B cell (primary cell): ENCODE results near the gene PAQR7. TPM values are rescaled to one million over a fixed set of nuclear protein-coding genes. Genes with fewer than 3 reads are reported as not detected.

Experiments used
- ATAC-seq: fragments of 200-7000 bp; cut with Tn5 transposase; one replicate; pipeline ENCODE4 v1.10.0; 2021; ENCODE audit warnings: low read depth, mild to moderate bottlenecking, moderate number of reproducible peaks, moderate library complexity
- CTCF ChIA-PET: fragments of 350-600 bp; sonication (Branson Sonifier 250); formaldehyde crosslinking; loops from one replicate; lab custom pipeline; 2021; ENCODE audit warnings: antibody characterized with exemption, inconsistent platforms; lab: Charles Lee
- POLR2A ChIA-PET: fragments of 350-600 bp; sonication (Branson Sonifier 250); formaldehyde crosslinking; loops from one replicate; lab custom pipeline; 2021; ENCODE audit warnings: antibody characterized with exemption; lab: Charles Lee
- DNase-seq: peaks from one replicate; pipeline ENCODE4 v3.0.0; 2013
- H2AFZ ChIP-seq: 2 replicates; pipeline ENCODE4 v1.6.1; 2012; ENCODE audit warnings: mild to moderate bottlenecking, low read depth, low read length; ENCODE audit not compliant: insufficient read depth, poor library complexity, severe bottlenecking
- H3K27ac ChIP-seq, 2 donors: 1 replicate in 1 of 2; 2 replicates in 1 of 2; pipeline ENCODE4 v1.5.1; 2012 to 2013; ENCODE audit warnings: low read length in 2 of 2, mild to moderate bottlenecking in 2 of 2, moderate library complexity in 1 of 2
- H3K27me3 ChIP-seq, 4 experiments: fragments of 200-600 bp in 1 of 4; sonication (generic) in 1 of 4; replicated peaks in 1 of 4; 1 replicate in 2 of 4; 2 replicates in 2 of 4; pipeline versions ENCODE4 v1.6.1 to v1.7.0; 2013 to 2016; ENCODE audit warnings: low read length in 3 of 4, mild to moderate bottlenecking in 2 of 4, mixed read lengths in 1 of 4, moderate library complexity in 1 of 4; ENCODE audit not compliant: insufficient read depth in 4 of 4, control insufficient read depth in 3 of 4; ENCODE audit errors: control extremely low read depth in 1 of 4
- H3K36me3 ChIP-seq, 2 experiments: replicated peaks in 1 of 2; 1 replicate in 1 of 2; 2 replicates in 1 of 2; pipeline versions ENCODE4 v1.6.1 to v1.7.1; 2013; ENCODE audit warnings: low read length in 1 of 2; ENCODE audit not compliant: insufficient read depth in 2 of 2, control insufficient read depth in 1 of 2; ENCODE audit errors: control extremely low read depth in 1 of 2, extremely low read depth in 1 of 2
- H3K4me1 ChIP-seq, 2 donors: fragments of 200-600 bp in 1 of 2; sonication (generic) in 1 of 2; 1 replicate in 1 of 2; 2 replicates in 1 of 2; pipeline versions ENCODE4 v1.5.1 to v1.6.1; 2013 to 2017; ENCODE audit warnings: low read length in 2 of 2; ENCODE audit not compliant: control insufficient read depth in 2 of 2, insufficient read depth in 2 of 2
- H3K4me2 ChIP-seq: replicated peaks from 2 replicates; pipeline ENCODE3; 2012; ENCODE audit warnings: mild to moderate bottlenecking, low read depth, low read length; ENCODE audit not compliant: poor library complexity, severe bottlenecking
- H3K4me3 ChIP-seq, 5 experiments: fragments of 200-600 bp in 1 of 5; sonication (generic) in 1 of 5; 1 replicate in 3 of 5; 2 replicates in 2 of 5; pipeline versions ENCODE4 v1.5.1 to v1.7.0; 2011 to 2016; ENCODE audit warnings: low read length in 4 of 5, mild to moderate bottlenecking in 4 of 5, low read depth in 2 of 5, control low read depth in 1 of 5, moderate library complexity in 1 of 5; ENCODE audit not compliant: insufficient read depth in 1 of 5; ENCODE audit errors: control extremely low read depth in 1 of 5, extremely low read depth in 1 of 5
- H3K79me2 ChIP-seq: fragments of 200-600 bp; sonication (generic); one replicate; pipeline ENCODE4 v1.6.0; 2016; ENCODE audit warnings: low read length; ENCODE audit not compliant: control insufficient read depth, insufficient read depth
- H3K9ac ChIP-seq: fragments of 200-600 bp; sonication (generic); 2 replicates; pipeline ENCODE4 v1.6.1; 2017; ENCODE audit warnings: mild to moderate bottlenecking, low read length, moderate library complexity
- H3K9me3 ChIP-seq, 3 donors: one replicate each; pipeline versions ENCODE4 v1.6.1 to v1.7.1; 2013; ENCODE audit warnings: low read length in 2 of 3; ENCODE audit not compliant: control insufficient read depth in 2 of 3, insufficient read depth in 1 of 3; ENCODE audit errors: control extremely low read depth in 1 of 3
- H4K20me1 ChIP-seq: 2 replicates; pipeline ENCODE4 v1.6.0; 2012; ENCODE audit warnings: mild to moderate bottlenecking, low read length; ENCODE audit not compliant: insufficient read depth, control insufficient read depth, poor library complexity, severe bottlenecking
- H3K27ac Mint-ChIP-seq: one replicate; pipeline ENCODE4 v1.8.0; 2021; ENCODE audit warnings: mixed read lengths
- H3K27me3 Mint-ChIP-seq: one replicate; pipeline ENCODE4 v1.8.0; 2021; ENCODE audit warnings: mixed read lengths
- H3K4me1 Mint-ChIP-seq: one replicate; pipeline ENCODE4 v1.8.0; 2021; ENCODE audit warnings: mixed read lengths
- H3K4me3 Mint-ChIP-seq: one replicate; pipeline ENCODE4 v1.8.0; 2021; ENCODE audit warnings: mixed read lengths
- H3K9me3 Mint-ChIP-seq: one replicate; pipeline ENCODE4 v1.8.0; 2022; ENCODE audit warnings: mixed read lengths; ENCODE audit not compliant: insufficient read depth
- EZH2 ChIP-seq: IDR thresholded peaks from 2 replicates; pipeline ENCODE4 v1.6.1; 2012; ENCODE audit warnings: borderline replicate concordance, low read depth, mild to moderate bottlenecking, moderate library complexity, low read length; ENCODE audit not compliant: insufficient read depth, poor library complexity, severe bottlenecking
- WGBS: methylation state at CpG from one replicate; pipeline ENCODE4 v1.1.5; 2013; ENCODE audit warnings: missing lambda C conversion rate; ENCODE audit not compliant: insufficient coverage; 5-methylcytosine and 5-hydroxymethylcytosine counted together
- intact Hi-C: fragments of 100-400 bp; cut with micrococcal nuclease; formaldehyde crosslinking; loops from one replicate; pipeline ENCODE4 v1.10.0; 2022
- polyA plus RNA-seq: library from polyadenylated mRNA; depleted of rRNA; stranded (reverse); fragments of >200 nt; gene quantifications from 2 replicates; pipeline ENCODE4 v1.2.3, GENCODE V29; 2012
- total RNA-seq, 2 donors: library from RNA; stranded (reverse); fragments of 120-200 nt in 1 of 2; gene quantifications; 1 replicate in 1 of 2; 2 replicates in 1 of 2; pipeline versions ENCODE4 v1.2.3 to v1.2.4, GENCODE V29; 2013 to 2022
- TF ChIP-seq, protein P1 (sequence below): fragments of 200-600 bp; IDR thresholded peaks from one replicate; pipeline ENCODE4 v1.8.0; 2022; ENCODE audit warnings: antibody characterized with exemption, mild to moderate bottlenecking

Gene PAQR7
- total and polyA plus RNA-seq, 2 donors (not counting 1 experiment from before 2014, with no cell fraction given): 4.2 to 5.5 TPM

DNA sequence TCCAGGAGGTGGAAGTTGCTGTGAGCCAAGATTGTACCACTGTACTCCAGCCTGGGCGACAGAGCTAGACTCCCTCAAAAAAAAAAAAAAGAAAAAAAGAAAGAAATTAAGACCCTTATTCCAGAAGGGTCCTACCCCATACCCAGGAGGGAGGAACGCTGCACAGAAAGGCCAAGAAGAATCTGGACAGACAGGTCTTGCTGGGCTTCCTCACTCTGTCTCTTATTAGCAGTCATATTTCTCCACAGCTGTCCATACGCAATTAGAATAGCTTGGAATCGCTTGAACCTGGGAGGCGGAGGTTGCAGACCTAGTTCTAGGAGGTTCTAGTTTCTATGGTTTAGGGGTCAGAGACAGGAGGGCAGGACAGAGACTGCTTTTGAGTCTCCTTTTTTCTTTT lies 3.2 kb upstream of the PAQR7 start:
- ATAC-seq: no peak
- H3K9me3 ChIP-seq: no peaks in the 10 kb centered on the region
- no peak for DNase-seq
- POLR2A ChIA-PET: interaction anchor here (0.6 kb wide), 1 partner anchor 1188 kb away, joined by 3 read pairs; no protein-coding TSS in a partner anchor
- H3K27ac Mint-ChIP-seq: no peak overlapping the region
- H3K9me3 Mint-ChIP-seq: no peaks in the 10 kb centered on the region
- 100% methylated on average over 1 of the region's 5 CpGs for WGBS
- no peak overlapping the region for H3K4me2 ChIP-seq
- H3K79me2 ChIP-seq: no peaks in the 10 kb centered on the region
- H3K4me1 Mint-ChIP-seq: peaks cover 9% of the 10 kb centered on the region
- no peaks in the 10 kb centered on the region for H3K36me3 ChIP-seq
- CTCF ChIA-PET: interaction anchor here (0.6 kb wide), 1 partner anchor 98 kb away, joined by 4 read pairs; no protein-coding TSS in a partner anchor
- H3K27me3 ChIP-seq: no peaks in the 10 kb centered on the region
- H3K9ac ChIP-seq: no peak overlapping the region
- H3K4me3 ChIP-seq: no peak overlapping the region
- H3K4me3 Mint-ChIP-seq: no peak overlapping the region
- TF ChIP-seq, protein P1, sequence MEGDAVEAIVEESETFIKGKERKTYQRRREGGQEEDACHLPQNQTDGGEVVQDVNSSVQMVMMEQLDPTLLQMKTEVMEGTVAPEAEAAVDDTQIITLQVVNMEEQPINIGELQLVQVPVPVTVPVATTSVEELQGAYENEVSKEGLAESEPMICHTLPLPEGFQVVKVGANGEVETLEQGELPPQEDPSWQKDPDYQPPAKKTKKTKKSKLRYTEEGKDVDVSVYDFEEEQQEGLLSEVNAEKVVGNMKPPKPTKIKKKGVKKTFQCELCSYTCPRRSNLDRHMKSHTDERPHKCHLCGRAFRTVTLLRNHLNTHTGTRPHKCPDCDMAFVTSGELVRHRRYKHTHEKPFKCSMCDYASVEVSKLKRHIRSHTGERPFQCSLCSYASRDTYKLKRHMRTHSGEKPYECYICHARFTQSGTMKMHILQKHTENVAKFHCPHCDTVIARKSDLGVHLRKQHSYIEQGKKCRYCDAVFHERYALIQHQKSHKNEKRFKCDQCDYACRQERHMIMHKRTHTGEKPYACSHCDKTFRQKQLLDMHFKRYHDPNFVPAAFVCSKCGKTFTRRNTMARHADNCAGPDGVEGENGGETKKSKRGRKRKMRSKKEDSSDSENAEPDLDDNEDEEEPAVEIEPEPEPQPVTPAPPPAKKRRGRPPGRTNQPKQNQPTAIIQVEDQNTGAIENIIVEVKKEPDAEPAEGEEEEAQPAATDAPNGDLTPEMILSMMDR: no peak
- TF ChIP-seq EZH2: no peak
- no peaks in the 10 kb centered on the region for H4K20me1 ChIP-seq
- no peak overlapping the region for H3K27ac ChIP-seq
- peaks cover 10 to 18% of the 10 kb centered on the region in 2 donors for H3K4me1 ChIP-seq
- no peaks in the 10 kb centered on the region for H3K27me3 Mint-ChIP-seq
- intact Hi-C loops: no loop called here
- H2AFZ ChIP-seq: no peak overlapping the region

DNA sequence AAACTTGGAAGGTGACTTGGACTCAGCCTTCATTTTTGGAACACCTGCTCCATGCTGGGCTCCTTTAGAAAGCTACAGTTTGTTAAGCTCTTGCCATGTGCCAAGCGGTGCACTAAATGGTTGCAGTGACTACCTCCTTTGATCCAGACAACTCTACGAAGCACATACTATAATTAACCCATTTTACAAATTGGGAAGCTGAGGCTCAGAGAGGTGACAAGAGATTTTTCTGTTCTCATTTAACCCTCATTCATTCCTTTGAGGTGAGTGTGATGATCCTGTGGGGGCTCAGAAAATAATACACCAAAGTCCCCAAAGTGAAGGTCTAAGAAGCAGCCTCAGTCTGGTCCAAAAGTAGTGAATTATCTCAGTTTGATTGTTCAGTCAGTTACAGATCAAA lies 1.6 kb upstream of the PAQR7 start:
- Histone ChIP-seq H3K4me1 (peaks cover 20 to 33% of the 10 kb centered on the region in 2 donors), H2AFZ (no peak overlapping the region), H3K9ac (no peak overlapping the region), H3K79me2 (no peaks in the 10 kb centered on the region), H3K27ac (no peak overlapping the region), H3K27me3 (no peaks in the 10 kb centered on the region), H3K4me3 (no peak overlapping the region), H3K9me3 (no peaks in the 10 kb centered on the region), H3K36me3 (no peaks in the 10 kb centered on the region), H4K20me1 (no peaks in the 10 kb centered on the region), H3K4me2 (no peak overlapping the region)
- H3K4me1 Mint-ChIP-seq: peaks cover 19% of the 10 kb centered on the region
- H3K27me3 Mint-ChIP-seq: no peaks in the 10 kb centered on the region
- DNase-seq (no peak), ATAC-seq (no peak)
- intact Hi-C loops: no loop called here
- CTCF ChIA-PET: no interaction called here
- POLR2A ChIA-PET: interaction anchor here (0.5 kb wide), 1 partner anchor 8 kb away, joined by 7 read pairs; no protein-coding TSS in a partner anchor
- no peak overlapping the region for H3K4me3 Mint-ChIP-seq
- WGBS: no CpG with 5 or more reads among the region's 2 CpGs
- H3K27ac Mint-ChIP-seq: no peak overlapping the region
- H3K9me3 Mint-ChIP-seq: no peaks in the 10 kb centered on the region
- TF ChIP-seq, protein P1: no peak
- no peak for TF ChIP-seq EZH2
